GM15510 (cell line): ENCODE results near the gene ZSWIM5.

Experiments used
- POLR2A ChIP-seq: IDR thresholded peaks from 3 replicates; pipeline ENCODE4 v1.6.1; 2011; ENCODE audit warnings: borderline replicate concordance; ENCODE audit not compliant: insufficient read length; ENCODE audit errors: extremely low read depth

ZSWIM5 gene

GRCh38 chr1:45011837-45012638 is 194.4 kb downstream of the ZSWIM5 start, which contains the start of gene UROD:
UROD (plus strand) TSS chr1:45012254; CDS start chr1:45012266, 12 bp downstream.
- TF ChIP-seq POLR2A = peak; percentile 66

GRCh38 chr1:45010855-45011811 is 195.3 kb downstream of the ZSWIM5 start, which contains the start of gene HECTD3:
HECTD3 (minus strand) TSS chr1:45011324; CDS start chr1:45011257, 67 bp downstream.
- TF ChIP-seq POLR2A = peak; percentile 66

GRCh38 chr1:45009956-45010854 is 196.2 kb downstream of the ZSWIM5 start:
- no peak for TF ChIP-seq POLR2A

GRCh38 chr1:45009296-45009865 is 197.0 kb downstream of the ZSWIM5 start:
- no peak for TF ChIP-seq POLR2A

GRCh38 chr1:45008516-45008915 is 197.9 kb downstream of the ZSWIM5 start:
- TF ChIP-seq POLR2A = no peak

- TF ChIP-seq POLR2A = no peak
Measured at GRCh38 chr1:45008076-45008475, 198.3 kb downstream of the ZSWIM5 start.

GRCh38 chr1:45007311-45007710 is 199.1 kb downstream of the ZSWIM5 start:
- no peak for TF ChIP-seq POLR2A

GRCh38 chr1:45005761-45006160 is 200.6 kb downstream of the ZSWIM5 start:
- TF ChIP-seq POLR2A = no peak

- no peak for TF ChIP-seq POLR2A
Measured at GRCh38 chr1:45004281-45004920, 202.0 kb downstream of the ZSWIM5 start.

GRCh38 chr1:45003741-45004140 is 202.7 kb downstream of the ZSWIM5 start:
- TF ChIP-seq POLR2A = no peak

GRCh38 chr1:45002650-45003645 is 203.5 kb downstream of the ZSWIM5 start:
- TF ChIP-seq POLR2A = no peak

GRCh38 chr1:45001011-45001481 is 205.4 kb downstream of the ZSWIM5 start:
- no peak for TF ChIP-seq POLR2A
